Hematopoietic multipotent progenitor cell (in vitro differentiated cells): ENCODE results near the gene PROB1. TPM values are rescaled to one million over a fixed set of nuclear protein-coding genes. Genes with fewer than 3 reads are reported as not detected.
A peak's percentile ranks its signal among the peaks of the same experiment; 100 is the strongest.

Experiments used
- DNase-seq, 3 donors: peaks; one replicate each; pipeline ENCODE4 v3.0.0-alpha.2; 2011 to 2015; ENCODE audit warnings: low read depth in 2 of 3, low spot score in 2 of 3
- total RNA-seq: library from RNA; depleted of rRNA; stranded (reverse); fragments of >200 nt; gene quantifications from one replicate; pipeline ENCODE4 v1.2.3, GENCODE V29; 2012

The PROB1 gene
- total RNA-seq, 1 donor = 2.4 TPM

- peak; percentile 91 to 98 (median 98) for DNase-seq
These were observed 53.0 kb downstream of the PROB1 start, which contains the start of gene PAIP2 for GRCh38 chr5:139341689-139342422. PAIP2 (plus strand) TSS chr5:139341854; CDS start chr5:139363785, 21,931 bp downstream.

- no peak for DNase-seq
These were observed 53.7 kb downstream of the PROB1 start for GRCh38 chr5:139341187-139341688.

Other genes starting within 250 kb of the PROB1 start
- 105 TPM for gene SIL1, start 196.7 kb downstream of the PROB1 start, total RNA-seq
- 163 TPM for gene MATR3, start 101.4 kb downstream of the PROB1 start, total RNA-seq
- 70.6 TPM for gene PAIP2, start 53.2 kb downstream of the PROB1 start, total RNA-seq
- 7.0 TPM for gene SLC23A1, start 11.8 kb downstream of the PROB1 start, total RNA-seq
- gene MZB1, start 5.2 kb downstream of the PROB1 start, total RNA-seq = 90.8 TPM
- gene SPATA24, start 9.0 kb upstream of the PROB1 start, total RNA-seq = 2.2 TPM
- 4.6 TPM for gene DNAJC18, start 44.4 kb upstream of the PROB1 start, total RNA-seq
- gene ECSCR, start 67.6 kb upstream of the PROB1 start, total RNA-seq = not detected
- under 0.01 TPM for gene SMIM33, start 75.9 kb upstream of the PROB1 start, total RNA-seq
- gene STING1, start 87.7 kb upstream of the PROB1 start, total RNA-seq = 353 TPM
- gene UBE2D2, start 166.2 kb upstream of the PROB1 start, total RNA-seq = 36.6 TPM